Measurements from ENCODE around the gene TMTC4. TPM values are rescaled to one million over a fixed set of nuclear protein-coding genes. Genes with fewer than 3 reads are reported as not detected.

The TMTC4 gene
- total RNA-seq, 2 experiments from 2014 or later = 15.7 to 19.8 TPM

GRCh38 chr13:100610391-100611347, 63.9 kb downstream of the TMTC4 start:
- intact Hi-C loops (cut with micrococcal nuclease; ENCODE audit: unreplicated experiment) = no loop called here
- Histone ChIP-seq H3K9me2 (ENCODE audit: insufficient read depth, low read length) (no peaks in the 10 kb centered on the region), H3K36me3 (ENCODE audit: insufficient read depth, low read length) (no peaks in the 10 kb centered on the region), H3K9me3 (ENCODE audit: low read length) (no peaks in the 10 kb centered on the region), H3K4me2 (ENCODE audit: low read length) (peak overlapping the region; percentile 60), H2AFZ (ENCODE audit: low read length) (peak overlapping the region; percentile 90), H3K27ac (ENCODE audit: low read depth, low read length, poor library complexity, severe bottlenecking) (peak overlapping the region; percentile 33), H3K4me1 (ENCODE audit: insufficient read depth, low read length, poor library complexity, severe bottlenecking) (peaks cover 13% of the 10 kb centered on the region), H3K79me2 (ENCODE audit: insufficient read depth, low read depth, low read length) (no peaks in the 10 kb centered on the region), H4K20me1 (ENCODE audit: insufficient read depth, low read length) (no peaks in the 10 kb centered on the region), H3K4me3 (ENCODE audit: low read depth, low read length, poor library complexity, severe bottlenecking) (no peak overlapping the region)
- ChIA-PET CTCF (ENCODE audit: unreplicated experiment) (no interaction called here), POLR2A (no interaction called here)
- BruUV-seq (replicated peaks) = no TSS peak
- TF ChIP-seq EZH2phosphoT487 (IDR thresholded peaks at IDR 0.05; ENCODE audit: borderline replicate concordance, low read depth, low read length) = no peak
- TF ChIP-seq CTCF (conservative IDR thresholded peaks at IDR 0.05; ENCODE audit: low read length) = no peak
- peak; percentile 37 for DNase-seq (ENCODE audit: low spot score)

- Histone ChIP-seq H2AFZ (ENCODE audit: low read length) (no peak overlapping the region), H4K20me1 (ENCODE audit: insufficient read depth, low read length) (no peaks in the 10 kb centered on the region), H3K9me2 (ENCODE audit: insufficient read depth, low read length) (no peaks in the 10 kb centered on the region), H3K79me2 (ENCODE audit: insufficient read depth, low read depth, low read length) (no peaks in the 10 kb centered on the region), H3K4me1 (ENCODE audit: insufficient read depth, low read length, poor library complexity, severe bottlenecking) (peaks cover 13% of the 10 kb centered on the region), H3K4me3 (ENCODE audit: low read depth, low read length, poor library complexity, severe bottlenecking) (no peak overlapping the region), H3K27ac (ENCODE audit: low read depth, low read length, poor library complexity, severe bottlenecking) (no peak overlapping the region), H3K9me3 (ENCODE audit: low read length) (no peaks in the 10 kb centered on the region), H3K36me3 (ENCODE audit: insufficient read depth, low read length) (no peaks in the 10 kb centered on the region), H3K4me2 (ENCODE audit: low read length) (no peak overlapping the region)
- BruUV-seq (replicated peaks) = no TSS peak
- DNase-seq (ENCODE audit: low spot score) = no peak
- POLR2A ChIA-PET = no interaction called here
- intact Hi-C loops (cut with micrococcal nuclease; ENCODE audit: unreplicated experiment) = no loop called here
- TF ChIP-seq CTCF (conservative IDR thresholded peaks at IDR 0.05; ENCODE audit: low read length) (no peak), EZH2phosphoT487 (IDR thresholded peaks at IDR 0.05; ENCODE audit: borderline replicate concordance, low read depth, low read length) (no peak)
- CTCF ChIA-PET (ENCODE audit: unreplicated experiment) = no interaction called here
Measured at GRCh38 chr13:100608906-100609305, 65.7 kb downstream of the TMTC4 start.

GRCh38 chr13:100608489-100608888, 66.1 kb downstream of the TMTC4 start:
- no peaks in the 10 kb centered on the region for H3K9me3 ChIP-seq (ENCODE audit: low read length)
- H3K4me3 ChIP-seq (ENCODE audit: low read depth, low read length, poor library complexity, severe bottlenecking) = no peak overlapping the region
- H3K27ac ChIP-seq (ENCODE audit: low read depth, low read length, poor library complexity, severe bottlenecking) = no peak overlapping the region
- H2AFZ ChIP-seq (ENCODE audit: low read length) = no peak overlapping the region
- no peaks in the 10 kb centered on the region for H3K36me3 ChIP-seq (ENCODE audit: insufficient read depth, low read length)
- ChIA-PET POLR2A (no interaction called here), CTCF (ENCODE audit: unreplicated experiment) (no interaction called here)
- H4K20me1 ChIP-seq (ENCODE audit: insufficient read depth, low read length) = no peaks in the 10 kb centered on the region
- H3K4me1 ChIP-seq (ENCODE audit: insufficient read depth, low read length, poor library complexity, severe bottlenecking) = peaks cover 13% of the 10 kb centered on the region
- H3K79me2 ChIP-seq (ENCODE audit: insufficient read depth, low read depth, low read length) = no peaks in the 10 kb centered on the region
- no peaks in the 10 kb centered on the region for H3K9me2 ChIP-seq (ENCODE audit: insufficient read depth, low read length)
- no peak overlapping the region for H3K4me2 ChIP-seq (ENCODE audit: low read length)
- intact Hi-C loops (cut with micrococcal nuclease; ENCODE audit: unreplicated experiment) = no loop called here
- BruUV-seq (replicated peaks) = no TSS peak
- TF ChIP-seq EZH2phosphoT487 (IDR thresholded peaks at IDR 0.05; ENCODE audit: borderline replicate concordance, low read depth, low read length) (no peak), CTCF (conservative IDR thresholded peaks at IDR 0.05; ENCODE audit: low read length) (no peak)
- no peak for DNase-seq (ENCODE audit: low spot score)
